Right forelimb (tissue), 1 donor: ENCODE measurements around the gene IMP4.

Source experiments
- DNase-seq: peaks from one replicate; pipeline ENCODE4 v3.0.0-alpha.2; 2018

Gene IMP4

DNA sequence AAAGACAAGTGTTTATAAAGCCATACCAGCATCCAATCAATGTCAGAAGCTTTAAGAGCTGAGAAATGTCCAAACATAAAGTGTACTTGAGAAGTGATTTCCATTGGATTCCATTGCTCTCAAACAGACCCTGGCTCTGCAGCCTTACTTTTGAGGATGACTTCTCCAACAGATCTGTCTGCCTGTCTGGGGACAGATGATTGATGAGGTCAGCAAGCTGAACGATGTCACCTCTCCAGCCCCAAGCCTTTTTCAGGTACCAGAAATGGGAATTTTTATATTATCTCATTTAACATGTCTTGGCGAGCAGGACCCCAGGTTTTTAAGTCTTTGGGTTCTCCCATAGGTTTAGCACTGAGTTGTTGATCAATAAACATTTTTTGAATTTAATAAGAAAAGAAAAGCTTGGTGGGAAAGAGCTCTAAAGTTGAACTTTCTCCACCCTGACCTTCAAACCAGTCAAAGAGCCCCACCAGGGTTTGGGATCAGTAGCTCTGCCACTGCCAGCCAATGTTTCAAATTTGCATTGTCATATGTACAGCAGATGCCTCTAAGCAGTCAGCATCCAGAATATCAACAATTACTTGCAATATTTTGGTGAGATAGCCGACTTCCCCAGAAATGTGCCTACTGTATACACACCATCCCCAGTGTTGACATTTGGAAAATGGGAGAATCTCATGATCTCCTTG is 35.7 kb downstream of the IMP4 start:
- DNase-seq, result no peak

DNA sequence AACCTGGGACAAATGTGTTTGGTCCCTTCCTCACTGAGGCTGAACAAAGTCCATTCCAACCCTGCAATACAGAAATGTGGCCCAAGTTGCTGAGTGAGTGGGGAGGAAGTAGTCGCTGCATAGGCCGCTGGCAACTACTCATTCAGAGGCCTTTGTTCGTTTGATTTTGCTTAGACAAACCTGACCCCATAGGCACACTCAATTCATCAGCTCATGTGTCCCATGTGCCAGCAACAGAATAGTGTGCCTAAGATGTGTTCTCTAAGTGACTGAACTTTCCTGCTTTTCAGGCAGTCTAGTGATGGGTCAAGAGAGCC is 36.2 kb downstream of the IMP4 start:
- no peak for DNase-seq

DNA sequence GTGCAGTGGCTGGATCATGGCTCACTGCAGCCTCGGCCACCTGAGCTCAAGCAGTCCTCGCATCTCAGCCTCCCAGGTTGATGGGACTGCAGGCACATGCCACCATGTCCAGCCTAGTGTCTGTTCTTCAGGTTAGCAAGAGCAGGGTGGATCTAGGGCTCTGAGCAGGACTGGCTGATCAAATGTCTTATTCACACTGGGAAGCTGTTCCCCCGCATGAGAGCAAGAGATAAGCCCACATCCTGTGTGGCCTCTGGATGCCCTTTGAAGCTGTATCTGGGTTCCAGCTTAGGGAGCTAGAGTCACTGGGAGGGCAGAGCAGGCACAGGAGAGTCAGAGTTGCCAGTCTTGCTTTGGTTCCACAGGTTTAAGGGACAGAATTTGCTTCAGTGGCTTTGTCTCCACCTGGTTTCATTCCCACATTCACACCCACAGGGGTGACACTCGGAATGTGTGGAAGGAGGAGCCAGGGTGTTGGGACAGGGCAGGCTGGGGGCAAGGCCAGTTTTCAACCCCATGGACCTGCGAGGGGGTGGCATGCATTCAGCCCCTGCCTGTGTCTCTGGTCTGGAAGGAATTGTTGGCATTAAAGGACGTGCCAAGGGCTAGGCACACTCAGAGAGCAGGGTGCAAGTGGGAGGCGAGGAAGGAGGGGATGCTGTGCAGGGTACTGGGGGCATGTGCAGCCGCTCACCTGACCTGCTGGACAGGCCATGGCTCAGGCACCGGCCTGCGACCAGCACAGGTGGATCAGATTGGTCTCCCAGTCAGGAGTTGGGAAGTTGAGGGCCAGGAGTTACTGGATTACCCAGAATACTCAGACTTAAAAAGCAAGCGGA is 37.6 kb downstream of the IMP4 start:
- DNase-seq, result no peak

DNA sequence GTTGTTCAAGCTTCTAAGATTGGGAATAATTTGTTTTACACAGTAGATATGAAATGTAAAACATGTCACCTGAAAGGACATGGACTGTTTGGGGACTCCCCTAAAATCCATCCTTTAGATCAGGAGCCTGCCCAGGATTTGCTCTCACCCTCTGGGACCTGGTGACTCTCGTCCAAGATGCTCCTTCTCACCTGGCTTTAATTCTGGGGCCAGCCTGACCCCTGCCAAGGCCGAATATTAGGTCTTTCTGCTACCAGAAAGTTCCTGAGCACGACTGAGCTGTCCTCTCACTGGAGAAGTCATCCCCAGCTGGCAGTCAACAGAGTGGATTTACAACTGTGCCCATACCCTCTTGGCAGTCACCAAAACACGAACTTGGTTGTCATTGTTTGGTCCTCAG is 38.4 kb downstream of the IMP4 start:
- no peak for DNase-seq

DNA sequence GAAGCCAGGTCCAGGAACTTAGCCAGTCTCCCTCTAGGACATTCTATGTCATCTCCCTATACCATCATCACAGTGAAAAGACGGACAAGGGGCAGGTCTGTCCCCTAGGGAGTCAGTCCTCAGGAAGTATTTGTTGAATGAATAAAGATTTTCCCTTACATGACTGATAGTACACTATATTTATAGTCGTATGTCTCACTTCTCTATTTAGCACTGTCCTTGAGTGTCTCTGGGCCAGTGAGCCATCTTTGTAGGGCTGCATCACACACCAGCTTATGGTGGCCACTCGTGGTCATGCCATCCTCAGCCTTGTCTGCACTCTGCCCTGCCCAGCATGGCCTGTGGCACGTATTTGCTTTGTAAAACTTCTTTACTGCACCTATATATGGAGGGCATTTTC is 38.9 kb downstream of the IMP4 start:
- no peak for DNase-seq

DNA sequence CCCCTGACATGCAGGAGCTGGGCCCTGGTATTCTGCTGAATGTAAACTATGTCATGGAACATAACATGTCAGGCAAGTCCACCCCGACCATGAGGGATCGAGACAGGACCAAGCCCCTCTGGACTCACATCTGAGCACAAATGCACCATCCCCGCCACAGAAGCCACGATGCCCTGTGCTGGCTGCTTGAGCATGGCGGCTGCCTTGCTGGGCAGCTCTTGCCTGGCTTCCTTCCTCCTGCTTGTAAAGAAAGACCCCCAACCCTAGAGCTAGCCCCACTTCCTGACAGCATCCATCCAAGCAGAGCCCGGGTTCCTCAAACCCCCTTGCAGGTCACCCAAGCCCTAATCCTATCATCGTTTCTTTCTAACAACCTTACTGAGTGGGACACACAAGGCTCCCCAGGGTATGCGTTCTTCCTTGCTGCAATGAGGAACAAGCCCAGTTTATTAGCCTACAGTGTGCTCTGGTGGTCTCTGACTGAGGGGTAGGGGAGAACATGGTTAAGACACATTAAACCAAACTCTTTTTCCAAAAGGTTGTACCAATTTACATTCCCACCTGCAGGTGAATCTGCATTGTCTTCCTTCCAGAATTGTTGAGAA is 39.7 kb downstream of the IMP4 start:
- DNase-seq, result no peak

DNA sequence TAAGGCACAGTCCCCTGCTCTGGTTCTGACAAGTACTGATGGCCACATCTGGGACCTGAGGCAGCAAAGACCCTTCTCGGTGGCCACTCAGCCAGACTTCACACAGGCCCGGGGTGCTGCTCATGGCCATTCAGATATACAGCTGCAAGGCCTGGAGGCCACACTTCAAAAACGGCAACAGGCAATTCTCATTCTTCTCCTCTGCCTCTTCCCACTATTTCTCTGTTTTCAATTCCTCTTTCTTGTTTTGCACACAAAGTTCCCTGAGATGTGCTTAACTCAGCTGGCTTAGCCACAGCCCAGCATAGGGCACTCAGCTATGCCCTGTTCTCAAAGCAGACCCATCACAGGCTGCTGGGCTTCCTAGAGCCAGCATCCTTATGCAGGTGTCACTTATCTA is 43.0 kb downstream of the IMP4 start:
- DNase-seq, result no peak

DNA sequence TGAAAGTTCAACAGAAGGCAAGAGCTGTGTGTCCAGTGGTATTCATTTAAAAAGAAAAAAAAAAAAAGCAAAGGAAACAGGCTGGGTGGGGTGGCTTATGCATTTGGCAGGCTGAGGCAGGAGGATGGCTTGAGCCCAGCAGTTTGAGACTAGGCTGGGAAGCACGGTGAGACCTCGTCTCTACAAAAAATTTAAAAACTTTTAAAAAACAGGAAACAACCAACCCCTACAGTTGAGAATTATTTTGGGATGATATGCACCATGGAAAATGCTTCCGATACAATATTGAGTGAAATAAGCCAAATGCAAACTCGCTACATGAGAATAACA is 44.3 kb downstream of the IMP4 start:
- DNase-seq, result peak; percentile 48

DNA sequence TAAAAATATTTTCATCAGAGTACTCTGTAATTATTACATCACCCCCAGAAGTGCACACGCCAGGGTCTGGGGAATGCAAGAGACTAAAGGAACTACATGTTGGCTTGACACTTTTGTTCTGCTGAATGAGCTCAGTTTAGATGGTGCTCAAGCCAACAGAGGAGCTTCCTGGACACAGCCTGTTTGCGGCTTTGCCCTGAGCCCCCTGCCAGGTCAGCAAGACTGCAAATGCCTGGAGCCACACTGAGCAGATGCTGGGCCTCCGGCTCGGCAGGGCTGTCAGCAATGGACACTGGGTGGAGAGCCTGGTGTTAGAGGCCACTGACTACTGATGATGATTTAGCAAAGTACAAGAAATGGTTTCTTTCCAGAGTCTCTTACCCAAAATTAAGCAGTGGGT is 45.1 kb downstream of the IMP4 start:
- DNase-seq, result no peak

DNA sequence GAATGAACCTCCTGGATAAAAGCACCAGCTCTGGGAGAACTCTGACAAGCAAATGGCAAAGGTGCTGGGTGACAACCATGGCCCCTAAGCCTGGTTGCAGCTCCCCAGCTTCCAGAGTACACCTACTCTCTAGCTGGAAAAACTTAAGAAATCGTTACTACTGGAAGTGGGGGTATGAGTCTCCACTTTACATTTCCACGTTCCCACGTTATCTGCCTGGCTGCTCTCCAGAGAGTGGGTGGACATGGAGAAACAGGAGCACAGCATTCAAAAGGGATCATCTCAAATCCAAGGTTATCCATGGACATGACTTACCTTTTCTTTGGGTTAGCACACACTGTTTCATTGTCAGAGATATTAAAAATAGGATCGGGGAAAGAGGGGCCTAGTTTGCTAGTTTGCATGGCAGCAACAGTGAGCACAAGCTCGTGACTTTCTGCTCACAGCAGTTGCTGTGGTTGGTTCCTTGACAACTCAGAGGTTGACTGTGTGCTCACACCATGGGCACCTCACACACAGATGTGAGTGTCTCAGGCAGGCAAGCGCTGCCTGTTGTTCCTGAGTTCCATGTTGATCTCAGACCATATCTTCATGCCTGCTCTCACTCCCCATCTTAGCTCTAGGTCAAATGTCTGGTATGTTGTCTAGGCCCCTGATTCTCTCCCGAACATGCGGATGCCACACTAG is 45.7 kb downstream of the IMP4 start:
- no peak for DNase-seq

DNA sequence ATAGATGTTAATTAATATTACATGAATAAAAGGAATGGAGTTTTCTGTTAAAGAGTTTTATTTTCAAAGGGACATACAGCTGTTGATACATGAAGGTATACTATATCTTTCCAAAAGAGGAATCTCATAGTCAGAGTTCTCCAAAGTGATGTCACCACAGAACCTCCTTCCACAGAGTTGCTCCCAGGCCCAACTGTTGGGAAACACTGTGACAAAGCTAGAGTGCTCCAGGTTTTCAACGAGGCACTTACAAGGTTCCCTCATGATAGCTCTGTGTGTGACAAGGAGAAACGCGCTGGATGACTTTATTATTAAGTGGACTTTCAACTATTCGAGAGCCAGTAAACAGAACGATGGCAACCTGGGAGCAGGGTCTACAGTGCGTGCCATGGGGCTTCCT is 46.7 kb downstream of the IMP4 start:
- no peak for DNase-seq

DNA sequence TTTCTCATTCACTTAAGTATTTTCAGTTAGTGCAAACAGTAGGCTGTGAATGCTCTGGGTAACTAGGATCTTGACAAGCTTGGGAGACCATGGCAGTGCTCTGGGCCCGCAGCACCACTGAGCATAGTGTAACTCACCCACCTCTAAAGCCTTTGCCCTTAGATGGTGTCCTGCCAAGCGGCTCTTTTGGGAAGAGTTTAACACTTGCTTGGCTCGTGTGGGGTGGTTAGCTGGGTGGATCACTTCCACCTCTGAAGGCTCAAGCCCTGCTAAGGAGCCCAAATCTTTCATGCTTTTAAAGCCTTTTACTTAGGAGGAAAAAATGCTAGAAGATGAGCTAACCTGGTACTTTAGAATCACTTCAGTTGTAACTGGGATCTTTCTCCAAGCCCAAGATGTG is 47.1 kb downstream of the IMP4 start:
- no peak for DNase-seq

DNA sequence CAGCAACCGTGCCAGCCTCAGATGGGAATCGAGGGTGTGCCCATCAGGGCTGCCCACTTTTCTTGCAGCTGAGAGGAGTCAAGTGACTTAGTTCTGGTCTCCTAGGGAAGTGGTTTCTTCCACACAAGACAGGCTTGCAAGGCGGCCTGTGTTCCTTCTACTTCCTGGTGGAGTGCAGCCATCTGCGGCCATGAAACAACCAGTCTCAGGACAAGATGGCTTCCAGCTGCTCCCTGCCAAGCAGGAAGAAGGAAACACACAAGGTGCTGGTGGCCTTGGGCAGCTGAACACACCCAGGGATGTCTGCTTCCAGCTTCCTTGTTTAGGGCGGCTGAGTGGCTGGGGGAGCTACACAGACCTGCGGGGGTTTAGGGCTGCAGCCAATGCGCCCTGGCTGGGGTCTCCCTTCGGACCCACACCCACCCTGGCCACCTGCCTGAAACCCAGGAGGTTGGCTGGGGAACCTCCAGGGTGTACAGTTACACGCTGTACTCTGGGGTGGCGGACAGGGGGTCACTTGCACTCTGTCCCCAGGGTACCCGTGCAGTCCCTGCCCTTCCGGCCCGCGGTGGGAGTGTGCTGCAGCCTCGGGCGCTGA is 47.9 kb downstream of the IMP4 start:
- DNase-seq, result peak; percentile 43

DNA sequence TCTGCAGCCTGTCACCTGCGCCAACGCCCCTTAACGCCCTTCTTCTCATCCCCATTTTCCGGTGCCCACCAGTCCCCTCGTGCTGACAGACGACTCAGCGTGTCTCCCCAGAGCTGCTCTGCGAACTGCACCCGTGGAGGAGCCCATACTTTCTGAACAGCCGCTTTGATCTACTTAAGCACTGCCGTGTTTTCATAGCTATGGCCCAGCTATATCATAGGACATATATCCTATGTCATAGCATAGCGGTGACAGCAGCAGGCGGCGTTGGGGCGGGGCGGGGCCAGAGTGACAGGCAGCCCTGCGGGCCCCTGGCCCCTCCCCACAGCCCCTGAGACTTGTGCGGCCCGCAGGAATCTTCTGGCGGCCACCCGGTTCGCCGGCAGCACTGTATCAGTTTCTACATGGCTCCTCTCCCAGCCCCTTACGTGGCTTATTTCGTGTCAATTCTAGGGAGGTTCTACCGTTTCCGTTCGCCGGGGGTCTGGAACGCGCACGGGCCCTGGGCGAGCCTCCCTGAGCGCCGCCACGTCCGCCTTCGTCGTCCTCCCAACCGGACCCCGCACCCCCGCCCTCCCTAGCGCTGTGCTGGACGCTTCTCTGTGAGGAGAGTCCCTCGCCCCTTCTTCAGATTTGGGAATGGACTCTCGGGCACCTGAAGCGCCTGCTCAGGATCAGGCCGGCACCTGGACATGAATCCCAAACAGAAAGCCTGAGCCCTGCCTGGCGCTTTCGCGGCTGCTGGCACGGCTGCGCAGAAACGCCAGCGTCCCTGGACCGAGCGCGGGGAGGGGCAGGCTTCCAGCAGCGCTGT is 48.6 kb downstream of the IMP4 start:
- peak; percentile 88 for DNase-seq

DNA sequence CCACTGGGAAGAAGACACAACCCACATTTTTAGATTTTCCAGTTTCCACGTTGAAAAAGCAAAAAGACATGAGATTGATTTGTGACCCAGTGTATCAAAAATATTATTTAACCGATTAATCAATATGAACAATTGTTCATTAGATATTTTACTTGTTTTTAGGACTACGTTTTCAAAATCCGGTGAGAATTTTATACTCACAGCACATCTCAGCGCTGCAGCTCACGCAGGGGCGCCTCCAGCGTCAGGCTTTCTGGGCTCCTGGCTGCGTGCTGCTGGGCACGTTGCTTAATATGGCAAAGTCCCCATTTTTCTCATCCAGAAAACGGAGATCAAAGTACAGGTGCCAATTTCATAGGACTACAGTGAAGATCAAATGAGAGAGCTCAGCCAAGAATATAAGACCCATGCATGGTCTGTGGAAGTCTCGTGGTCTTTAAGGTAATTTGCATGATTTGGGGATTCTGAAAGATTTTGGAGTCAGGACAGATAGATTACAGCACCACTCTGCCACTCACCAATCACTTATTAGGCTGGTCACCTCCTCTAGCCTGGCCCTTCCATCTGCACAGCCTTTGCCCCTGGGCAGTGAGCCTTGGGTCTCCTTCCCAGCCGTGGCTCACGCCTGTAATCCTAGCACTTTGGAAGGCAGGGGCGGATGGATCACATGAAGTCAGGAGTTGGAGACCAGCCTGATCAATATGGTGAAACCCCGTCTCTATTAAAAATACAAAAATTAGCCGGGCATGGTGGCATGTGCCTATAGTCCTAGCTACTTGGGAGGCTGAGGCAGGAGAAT is 49.4 kb downstream of the IMP4 start:
- DNase-seq, result peak; percentile 52

DNA sequence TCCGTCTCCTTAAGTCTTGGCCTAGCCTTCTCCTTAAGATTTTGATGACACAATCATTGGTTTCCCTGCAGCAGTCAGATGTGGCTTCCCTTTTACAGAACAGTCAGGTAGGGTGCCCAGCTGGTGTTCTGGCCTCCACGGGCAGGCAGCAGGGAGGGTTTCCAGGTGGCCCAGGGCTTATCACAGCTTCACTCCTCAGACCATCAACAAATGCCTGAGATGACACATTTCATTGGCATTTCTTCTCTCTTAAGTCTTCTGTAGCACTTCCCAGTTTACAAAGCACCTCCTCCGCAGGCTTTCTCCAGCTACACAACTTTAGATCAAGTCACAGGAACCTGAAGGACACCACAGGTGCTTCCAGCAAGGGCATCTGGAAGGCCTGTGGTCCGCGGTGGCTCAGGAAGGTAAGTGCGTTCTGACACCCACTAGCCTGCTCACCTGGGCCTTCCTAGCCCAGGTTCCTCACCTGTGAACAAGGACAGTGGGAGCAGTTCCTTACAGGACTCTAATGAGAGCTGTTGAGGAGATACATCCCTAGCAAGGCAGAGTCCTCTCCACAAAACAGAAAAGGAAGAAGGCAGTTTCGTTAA is 50.7 kb downstream of the IMP4 start:
- DNase-seq, result no peak
